ENCODE data around the gene UNC13A.

DNA sequence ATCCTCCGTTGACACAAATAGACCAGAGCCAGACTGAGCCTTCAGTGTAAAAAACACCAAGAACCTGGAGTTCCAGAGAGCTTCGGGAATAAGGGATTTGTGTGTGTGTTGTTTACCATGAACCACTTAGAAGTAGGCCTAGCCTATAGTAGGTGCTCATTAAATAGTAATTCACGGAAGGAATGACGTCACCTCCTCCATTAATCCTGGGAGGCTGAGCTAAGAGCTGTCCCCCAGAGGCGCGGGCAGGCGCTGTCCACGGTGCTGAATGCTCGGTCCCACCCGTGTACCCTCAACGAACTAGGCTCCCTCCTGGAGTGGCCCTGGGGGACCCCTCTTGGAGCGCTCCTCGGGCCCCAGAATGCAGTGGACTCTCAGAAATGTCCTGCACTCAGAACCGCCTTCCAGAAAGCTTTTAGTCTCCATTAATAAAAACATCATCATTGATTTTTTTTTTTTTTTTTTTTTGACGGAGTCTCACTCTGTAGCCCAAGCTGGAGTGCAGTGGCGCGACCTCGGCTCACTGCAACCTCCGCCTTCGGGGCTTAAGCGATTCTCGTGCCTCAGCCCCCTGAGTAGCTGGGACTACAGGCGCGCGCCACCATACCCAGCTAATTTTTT is 6.5 kb downstream of the UNC13A start:
- TF ChIP-seq, protein P1, sequence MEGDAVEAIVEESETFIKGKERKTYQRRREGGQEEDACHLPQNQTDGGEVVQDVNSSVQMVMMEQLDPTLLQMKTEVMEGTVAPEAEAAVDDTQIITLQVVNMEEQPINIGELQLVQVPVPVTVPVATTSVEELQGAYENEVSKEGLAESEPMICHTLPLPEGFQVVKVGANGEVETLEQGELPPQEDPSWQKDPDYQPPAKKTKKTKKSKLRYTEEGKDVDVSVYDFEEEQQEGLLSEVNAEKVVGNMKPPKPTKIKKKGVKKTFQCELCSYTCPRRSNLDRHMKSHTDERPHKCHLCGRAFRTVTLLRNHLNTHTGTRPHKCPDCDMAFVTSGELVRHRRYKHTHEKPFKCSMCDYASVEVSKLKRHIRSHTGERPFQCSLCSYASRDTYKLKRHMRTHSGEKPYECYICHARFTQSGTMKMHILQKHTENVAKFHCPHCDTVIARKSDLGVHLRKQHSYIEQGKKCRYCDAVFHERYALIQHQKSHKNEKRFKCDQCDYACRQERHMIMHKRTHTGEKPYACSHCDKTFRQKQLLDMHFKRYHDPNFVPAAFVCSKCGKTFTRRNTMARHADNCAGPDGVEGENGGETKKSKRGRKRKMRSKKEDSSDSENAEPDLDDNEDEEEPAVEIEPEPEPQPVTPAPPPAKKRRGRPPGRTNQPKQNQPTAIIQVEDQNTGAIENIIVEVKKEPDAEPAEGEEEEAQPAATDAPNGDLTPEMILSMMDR (IDR thresholded peaks at IDR 0.05): no peak
- TF ChIP-seq POLR2A (IDR thresholded peaks at IDR 0.05): no peak
